Germinal center (tissue), 1 donor: ENCODE results near the gene AKAP10.
"Not testable (repeated sequence)": the region's sequence is repeated elsewhere in the genome, so short reads cannot be mapped to it uniquely, and the experiment has no call there.

Experiments used
- DNase-seq: peaks from one replicate; pipeline ENCODE4 v3.0.0; 2012; ENCODE audit warnings: mixed read lengths, low spot score

AKAP10 gene

GRCh38 chr17:19867329-19868078, 110.1 kb downstream of the AKAP10 start, which contains the start of gene ULK2:
Gene ULK2 (minus strand): TSS chr17:19867936. CDS start chr17:19867417, 519 bp downstream.
- peak; percentile 52 for DNase-seq

- DNase-seq: peak; percentile 62
These were observed 110.6 kb downstream of the AKAP10 start for GRCh38 chr17:19867079-19867328.

DNA sequence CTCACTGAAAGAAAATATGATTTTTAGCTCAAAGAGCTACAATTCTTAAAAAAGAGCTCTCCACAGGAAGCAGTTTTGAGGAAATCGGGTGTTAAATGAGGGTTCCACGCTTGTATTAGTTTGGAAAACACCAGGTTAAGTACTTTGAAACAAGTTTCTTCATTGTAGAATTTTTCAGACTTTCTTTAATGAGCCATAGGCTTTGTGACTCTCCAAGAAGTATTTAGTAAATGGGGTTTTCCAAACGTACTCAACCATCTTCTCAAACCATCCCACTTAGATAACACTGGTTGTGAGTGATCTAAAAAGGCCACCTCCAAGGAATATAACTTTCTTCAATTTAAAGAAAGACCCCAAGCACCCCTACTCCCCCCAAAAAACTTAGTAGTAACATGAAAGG, 112.6 kb downstream of the AKAP10 start:
- no peak for DNase-seq

GRCh38 chr17:19860647-19861177, 116.9 kb downstream of the AKAP10 start:
- DNase-seq: not testable (repeated sequence)

GRCh38 chr17:19857640-19858039, 120.0 kb downstream of the AKAP10 start:
- DNase-seq: no peak
